SU-DHL-6 (cell line): Measurements from ENCODE around the gene DNAJC30.

ENCODE experiments used
- EZH2phosphoT487 ChIP-seq: fragments of 200-600 bp; sonication (generic), shearing (Covaris generic); conservative IDR thresholded peaks from 2 replicates; pipeline ENCODE4 v1.6.1; 2018; ENCODE audit warnings: mild to moderate bottlenecking, antibody characterized with exemption, low read length, moderate library complexity, mixed read lengths
- TF ChIP-seq, protein P1 (sequence below): fragments of 200-600 bp; sonication (generic); IDR thresholded peaks from one replicate; pipeline ENCODE4 v1.5.1; 2017; ENCODE audit warnings: antibody characterized with exemption, mild to moderate bottlenecking, low read length, moderate library complexity; ENCODE audit not compliant: insufficient read depth, poor library complexity, severe bottlenecking

DNA sequence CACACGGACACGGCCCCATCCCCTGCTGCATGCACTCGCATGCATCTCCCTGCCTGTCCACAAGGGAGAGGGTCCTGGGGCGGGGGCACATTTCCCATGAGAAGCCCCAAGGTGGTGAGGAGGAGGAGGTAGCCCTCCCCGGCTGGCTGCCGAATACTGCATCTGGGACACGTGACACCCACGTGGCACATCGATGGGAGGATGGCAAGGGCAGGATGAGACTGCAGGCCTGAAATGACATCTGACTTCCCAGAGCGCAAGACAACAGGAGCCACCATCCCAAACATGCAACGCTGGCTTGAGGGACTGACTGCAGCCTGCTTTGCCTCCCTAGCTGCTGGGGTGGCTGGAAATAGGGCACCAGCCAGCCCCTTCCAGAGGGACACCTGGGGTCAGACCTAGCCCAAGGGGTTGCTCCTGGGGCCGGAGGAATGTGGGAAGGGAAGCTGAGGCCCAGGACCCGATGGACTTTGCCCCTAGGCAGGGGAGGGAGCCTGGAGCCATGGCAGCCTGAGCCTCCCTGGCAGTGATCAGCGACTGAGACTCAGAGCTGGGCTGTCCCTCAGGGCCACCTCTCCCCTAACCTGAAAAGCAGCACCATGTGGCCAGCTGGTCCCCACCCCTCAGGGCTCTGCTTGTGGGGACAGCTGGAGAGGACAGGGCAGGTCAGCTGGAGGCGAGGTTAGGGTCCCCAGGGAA is 16.3 kb upstream of the DNAJC30 start:
- TF ChIP-seq, protein P1, sequence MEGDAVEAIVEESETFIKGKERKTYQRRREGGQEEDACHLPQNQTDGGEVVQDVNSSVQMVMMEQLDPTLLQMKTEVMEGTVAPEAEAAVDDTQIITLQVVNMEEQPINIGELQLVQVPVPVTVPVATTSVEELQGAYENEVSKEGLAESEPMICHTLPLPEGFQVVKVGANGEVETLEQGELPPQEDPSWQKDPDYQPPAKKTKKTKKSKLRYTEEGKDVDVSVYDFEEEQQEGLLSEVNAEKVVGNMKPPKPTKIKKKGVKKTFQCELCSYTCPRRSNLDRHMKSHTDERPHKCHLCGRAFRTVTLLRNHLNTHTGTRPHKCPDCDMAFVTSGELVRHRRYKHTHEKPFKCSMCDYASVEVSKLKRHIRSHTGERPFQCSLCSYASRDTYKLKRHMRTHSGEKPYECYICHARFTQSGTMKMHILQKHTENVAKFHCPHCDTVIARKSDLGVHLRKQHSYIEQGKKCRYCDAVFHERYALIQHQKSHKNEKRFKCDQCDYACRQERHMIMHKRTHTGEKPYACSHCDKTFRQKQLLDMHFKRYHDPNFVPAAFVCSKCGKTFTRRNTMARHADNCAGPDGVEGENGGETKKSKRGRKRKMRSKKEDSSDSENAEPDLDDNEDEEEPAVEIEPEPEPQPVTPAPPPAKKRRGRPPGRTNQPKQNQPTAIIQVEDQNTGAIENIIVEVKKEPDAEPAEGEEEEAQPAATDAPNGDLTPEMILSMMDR: no peak
- no peak for TF ChIP-seq EZH2phosphoT487
